GM23338 (cell line): ENCODE measurements around the gene RAB30. TPM values are rescaled to one million over a fixed set of nuclear protein-coding genes. Genes with fewer than 3 reads are reported as not detected.

ENCODE experiments used
- ATAC-seq: fragments of 200-7000 bp; cut with Tn5 transposase; 3 replicates; pipeline ENCODE4 v1.9.1; 2020
- DNase-seq: peaks from one replicate; pipeline ENCODE4 v3.0.0-alpha.2; 2015; ENCODE audit warnings: low spot score
- H2AFZ ChIP-seq: fragments of 200-600 bp; sonication (generic); 2 replicates; pipeline ENCODE4 v1.8.0; 2016; ENCODE audit warnings: antibody characterized with exemption, mild to moderate bottlenecking, moderate library complexity
- H3F3A ChIP-seq: fragments of 200-600 bp; sonication (generic); replicated peaks from 2 replicates; pipeline ENCODE4 v1.8.0; 2017; ENCODE audit warnings: antibody characterized with exemption, mixed run types, low read depth
- H3K27ac ChIP-seq: fragments of 200-600 bp; sonication (generic); 2 replicates; pipeline ENCODE4 v1.6.1; 2016; ENCODE audit warnings: low read depth
- H3K27me3 ChIP-seq: fragments of 200-600 bp; sonication (generic); 2 replicates; pipeline ENCODE4 v1.8.0; 2016; ENCODE audit warnings: mild to moderate bottlenecking, mixed run types, moderate library complexity; ENCODE audit not compliant: insufficient read depth
- H3K36me3 ChIP-seq: fragments of 200-600 bp; sonication (generic); 2 replicates; pipeline ENCODE4 v1.8.0; 2016; ENCODE audit warnings: mild to moderate bottlenecking; ENCODE audit not compliant: insufficient read depth
- H3K4me1 ChIP-seq: fragments of 200-600 bp; sonication (generic); 2 replicates; pipeline ENCODE4 v1.8.0; 2016; ENCODE audit warnings: mild to moderate bottlenecking, moderate library complexity; ENCODE audit not compliant: insufficient read depth
- H3K4me2 ChIP-seq: fragments of 200-600 bp; sonication (generic); 2 replicates; pipeline ENCODE4 v1.7.1; 2017; ENCODE audit warnings: mixed run types
- H3K4me3 ChIP-seq: fragments of 200-600 bp; sonication (generic); 2 replicates; pipeline ENCODE4 v1.6.1; 2016; ENCODE audit warnings: mixed run types
- H3K79me2 ChIP-seq: fragments of 200-600 bp; sonication (generic); replicated peaks from 2 replicates; pipeline ENCODE4 v1.8.0; 2017; ENCODE audit warnings: mild to moderate bottlenecking; ENCODE audit not compliant: insufficient read depth
- H3K9me2 ChIP-seq: fragments of 200-600 bp; sonication (generic); 2 replicates; pipeline ENCODE4 v1.8.0; 2017; ENCODE audit not compliant: insufficient read depth
- H4K20me1 ChIP-seq: fragments of 200-600 bp; sonication (generic); replicated peaks from 2 replicates; pipeline ENCODE4 v1.8.0; 2017; ENCODE audit warnings: mild to moderate bottlenecking; ENCODE audit not compliant: insufficient read depth
- H3K27ac Mint-ChIP-seq: 2 replicates; pipeline ENCODE4 v1.8.0; 2020; ENCODE audit warnings: inconsistent platforms, mild to moderate bottlenecking, moderate library complexity, mixed read lengths
- H3K27me3 Mint-ChIP-seq: 3 replicates; pipeline ENCODE4 v1.8.0; 2022; ENCODE audit warnings: low read depth, mild to moderate bottlenecking, moderate library complexity, mixed read lengths, inconsistent platforms; ENCODE audit not compliant: insufficient read depth, poor library complexity
- H3K36me3 Mint-ChIP-seq: 3 replicates; pipeline ENCODE4 v1.8.0; 2021; ENCODE audit warnings: low read depth, mild to moderate bottlenecking, inconsistent platforms, moderate library complexity, mixed read lengths
- H3K4me1 Mint-ChIP-seq: 3 replicates; pipeline ENCODE4 v1.8.0; 2020; ENCODE audit warnings: mild to moderate bottlenecking, inconsistent platforms, mixed read lengths
- H3K4me3 Mint-ChIP-seq: 3 replicates; pipeline ENCODE4 v1.8.0; 2021; ENCODE audit warnings: moderate library complexity, mild to moderate bottlenecking, inconsistent platforms, mixed read lengths
- H3K9me3 Mint-ChIP-seq: 3 replicates; pipeline ENCODE4 v1.8.0; 2020; ENCODE audit warnings: moderate library complexity, mild to moderate bottlenecking, inconsistent platforms, mixed read lengths
- CREB1 ChIP-seq: fragments of 250-450 bp; sonication (Bioruptor Pico); IDR thresholded peaks from 2 replicates; pipeline ENCODE4 v1.5.0; 2020; ENCODE audit warnings: low read depth, mild to moderate bottlenecking, moderate library complexity
- CTCF ChIP-seq, 2 experiments: fragments of 200-600 bp in 1 of 2; sonication (generic) in 1 of 2; conservative IDR thresholded peaks; 2 replicates each; pipeline versions ENCODE4 v1.5.1 to v1.6.1; 2016 to 2017; ENCODE audit warnings: antibody characterized with exemption in 2 of 2, low read depth in 2 of 2, mild to moderate bottlenecking in 2 of 2, moderate library complexity in 1 of 2
- ETS1 ChIP-seq: IDR thresholded peaks from 2 replicates; pipeline ENCODE4 v1.6.1; 2016; ENCODE audit warnings: antibody characterized with exemption
- EZH2 ChIP-seq: fragments of 200-600 bp; sonication (generic); IDR thresholded peaks from one replicate; pipeline ENCODE4 v1.8.0; 2017; ENCODE audit warnings: antibody characterized with exemption, mild to moderate bottlenecking, low read depth; ENCODE audit not compliant: unreplicated experiment
- EZH2phosphoT487 ChIP-seq: fragments of 200-600 bp; sonication (generic); IDR thresholded peaks from one replicate; pipeline ENCODE4 v1.8.1; 2018; ENCODE audit warnings: antibody characterized with exemption; ENCODE audit not compliant: unreplicated experiment
- JUNB ChIP-seq: IDR thresholded peaks from one replicate; pipeline ENCODE4 v1.6.1; 2016; ENCODE audit warnings: antibody characterized with exemption; ENCODE audit not compliant: unreplicated experiment
- NANOG ChIP-seq: IDR thresholded peaks from 2 replicates; pipeline ENCODE4 v1.6.1; 2016; ENCODE audit warnings: antibody characterized with exemption, borderline replicate concordance
- POLR2AphosphoS5 ChIP-seq: IDR thresholded peaks from 2 replicates; pipeline ENCODE4 v1.6.1; 2016; ENCODE audit warnings: antibody characterized with exemption, low read depth
- REST ChIP-seq: IDR thresholded peaks from one replicate; pipeline ENCODE4 v1.6.1; 2018; ENCODE audit warnings: antibody characterized with exemption; ENCODE audit not compliant: unreplicated experiment
- STAT1 ChIP-seq: IDR thresholded peaks from one replicate; pipeline ENCODE4 v1.6.1; 2016; ENCODE audit warnings: antibody characterized with exemption; ENCODE audit not compliant: unreplicated experiment
- ZNF114 ChIP-seq: fragments of 250-450 bp; sonication (Bioruptor Pico); IDR thresholded peaks from 2 replicates; pipeline ENCODE4 v1.5.0; 2020; ENCODE audit warnings: mild to moderate bottlenecking, moderate library complexity
- ZNF331 ChIP-seq: fragments of 250-450 bp; sonication (Bioruptor Pico); IDR thresholded peaks from 2 replicates; pipeline ENCODE4 v1.5.0; 2020; ENCODE audit warnings: low read depth, mild to moderate bottlenecking, moderate library complexity
- ZNF462 ChIP-seq: fragments of 250-450 bp; sonication (Bioruptor Pico); IDR thresholded peaks from 2 replicates; pipeline ENCODE4 v1.5.0; 2020; ENCODE audit warnings: mild to moderate bottlenecking, moderate library complexity
- polyA plus RNA-seq: library from polyadenylated mRNA; unstranded; fragments of >200 nt; fragmentation: Nextera tagmentation; extraction: Ambion mirVana; gene quantifications from 2 replicates; pipeline ENCODE4 v1.2.1, GENCODE V29; 2016
- total RNA-seq: library from RNA; depleted of rRNA; stranded (reverse); fragments of >200 nt; shearing (Covaris generic); gene quantifications from 2 replicates; pipeline ENCODE4 v1.2.3, GENCODE V29; 2014

Gene RAB30
- total and polyA plus RNA-seq, 2 experiments from 2014 or later = 3.3 to 6.6 TPM

GRCh38 chr11:82974851-82975250, 96.8 kb downstream of the RAB30 start:
- H4K20me1 ChIP-seq = no peaks in the 10 kb centered on the region
- Mint-ChIP-seq H3K27ac (no peak overlapping the region), H3K4me1 (no peaks in the 10 kb centered on the region), H3K9me3 (no peaks in the 10 kb centered on the region), H3K4me3 (no peak overlapping the region), H3K36me3 (no peaks in the 10 kb centered on the region), H3K27me3 (no peaks in the 10 kb centered on the region)
- ATAC-seq (no peak), DNase-seq (no peak)
- H3F3A ChIP-seq = no peaks in the 10 kb centered on the region
- H3K4me2 ChIP-seq = no peak overlapping the region
- no peaks in the 10 kb centered on the region for H3K4me1 ChIP-seq
- H3K79me2 ChIP-seq = no peaks in the 10 kb centered on the region
- no peaks in the 10 kb centered on the region for H3K27me3 ChIP-seq
- no peak for TF ChIP-seq EZH2phosphoT487
- no peak for TF ChIP-seq STAT1
- no peak for TF ChIP-seq NANOG
- TF ChIP-seq ZNF462 = no peak
- no peak for TF ChIP-seq JUNB
- no peak for TF ChIP-seq CTCF (conservative IDR thresholded peaks at IDR 0.05; ENCODE audit: low read depth in 2 of 2)
- no peak for TF ChIP-seq ZNF331 (CRISPR knock-in tag)
- TF ChIP-seq REST = no peak
- TF ChIP-seq ZNF114 (CRISPR knock-in tag) = no peak
- TF ChIP-seq EZH2 = no peak
- TF ChIP-seq POLR2AphosphoS5 = no peak
- TF ChIP-seq CREB1 (CRISPR knock-in tag) = no peak
- TF ChIP-seq ETS1 = no peak
- H3K4me3 ChIP-seq = no peak overlapping the region
- no peak overlapping the region for H2AFZ ChIP-seq
- no peaks in the 10 kb centered on the region for H3K9me2 ChIP-seq
- H3K27ac ChIP-seq = no peak overlapping the region
- no peaks in the 10 kb centered on the region for H3K36me3 ChIP-seq
